ENCODE data around the gene IFI27. TPM values are rescaled to one million over a fixed set of nuclear protein-coding genes. Genes with fewer than 3 reads are reported as not detected.

Gene IFI27
- total and polyA plus RNA-seq, 2 experiments from 2014 or later, result 1.8 to 6.7 TPM

GRCh38 chr14:94126800-94127199 lies 16.3 kb downstream of the IFI27 start:
- no peak overlapping the region for H3K27ac ChIP-seq
- H3K9me3 ChIP-seq (ENCODE audit: low read depth), result no peaks in the 10 kb centered on the region
- H3K79me2 ChIP-seq, result no peaks in the 10 kb centered on the region
- no peak for DNase-seq (ENCODE audit: low spot score)
- no peak overlapping the region for H3K4me3 ChIP-seq
- H3K9me2 ChIP-seq (replicated peaks; ENCODE audit: insufficient read depth), result no peaks in the 10 kb centered on the region
- H4K20me1 ChIP-seq (ENCODE audit: insufficient read depth, poor library complexity, severe bottlenecking), result no peaks in the 10 kb centered on the region
- H3K4me2 ChIP-seq, result no peak overlapping the region
- no peak for TF ChIP-seq EZH2phosphoT487 (IDR thresholded peaks at IDR 0.05; ENCODE audit: low read depth, severe bottlenecking, unreplicated experiment)
- no peak for TF ChIP-seq EZH2 (IDR thresholded peaks at IDR 0.05; ENCODE audit: borderline replicate concordance)
- no peak for TF ChIP-seq CTCF (IDR thresholded peaks at IDR 0.05; ENCODE audit: poor library complexity)
- WGBS (ENCODE audit: low lambda C conversion rate, missing lambda C conversion rate), result 84% methylated on average over 5 of the region's 5 CpGs
- no peaks in the 10 kb centered on the region for H3K4me1 ChIP-seq (ENCODE audit: insufficient read depth)
- H3K27me3 ChIP-seq, result no peaks in the 10 kb centered on the region
- no peaks in the 10 kb centered on the region for H3K36me3 ChIP-seq (replicated peaks; ENCODE audit: insufficient read depth, low read depth)
- no peak overlapping the region for H2AFZ ChIP-seq

GRCh38 chr14:94127330-94127729 lies 16.8 kb downstream of the IFI27 start:
- TF ChIP-seq CTCF (IDR thresholded peaks at IDR 0.05; ENCODE audit: poor library complexity) (no peak), EZH2 (IDR thresholded peaks at IDR 0.05; ENCODE audit: borderline replicate concordance) (no peak), EZH2phosphoT487 (IDR thresholded peaks at IDR 0.05; ENCODE audit: low read depth, severe bottlenecking, unreplicated experiment) (no peak)
- no peak overlapping the region for H3K4me3 ChIP-seq
- H3K79me2 ChIP-seq, result no peaks in the 10 kb centered on the region
- H3K36me3 ChIP-seq (replicated peaks; ENCODE audit: insufficient read depth, low read depth), result no peaks in the 10 kb centered on the region
- DNase-seq (ENCODE audit: low spot score), result no peak
- no peak overlapping the region for H3K27ac ChIP-seq
- H2AFZ ChIP-seq, result no peak overlapping the region
- H3K9me2 ChIP-seq (replicated peaks; ENCODE audit: insufficient read depth), result no peaks in the 10 kb centered on the region
- H3K4me1 ChIP-seq (ENCODE audit: insufficient read depth), result no peaks in the 10 kb centered on the region
- H4K20me1 ChIP-seq (ENCODE audit: insufficient read depth, poor library complexity, severe bottlenecking), result no peaks in the 10 kb centered on the region
- 91% methylated on average over 6 of the region's 6 CpGs for WGBS (ENCODE audit: low lambda C conversion rate, missing lambda C conversion rate)
- no peaks in the 10 kb centered on the region for H3K27me3 ChIP-seq
- no peak overlapping the region for H3K4me2 ChIP-seq
- H3K9me3 ChIP-seq (ENCODE audit: low read depth), result no peaks in the 10 kb centered on the region

- WGBS (ENCODE audit: low lambda C conversion rate, missing lambda C conversion rate), result 92% methylated on average over 14 of the region's 14 CpGs
- Histone ChIP-seq H3K79me2 (no peaks in the 10 kb centered on the region), H3K36me3 (replicated peaks; ENCODE audit: insufficient read depth, low read depth) (no peaks in the 10 kb centered on the region), H3K4me3 (no peak overlapping the region), H4K20me1 (ENCODE audit: insufficient read depth, poor library complexity, severe bottlenecking) (no peaks in the 10 kb centered on the region), H3K27ac (no peak overlapping the region), H2AFZ (no peak overlapping the region), H3K4me2 (peak overlapping the region; percentile 85), H3K9me2 (replicated peaks; ENCODE audit: insufficient read depth) (no peaks in the 10 kb centered on the region), H3K9me3 (ENCODE audit: low read depth) (no peaks in the 10 kb centered on the region), H3K4me1 (ENCODE audit: insufficient read depth) (no peaks in the 10 kb centered on the region), H3K27me3 (no peaks in the 10 kb centered on the region)
- TF ChIP-seq CTCF (IDR thresholded peaks at IDR 0.05; ENCODE audit: poor library complexity) (no peak), EZH2phosphoT487 (IDR thresholded peaks at IDR 0.05; ENCODE audit: low read depth, severe bottlenecking, unreplicated experiment) (no peak), EZH2 (IDR thresholded peaks at IDR 0.05; ENCODE audit: borderline replicate concordance) (no peak)
- DNase-seq (ENCODE audit: low spot score), result no peak
Measured at GRCh38 chr14:94128216-94128839, 17.8 kb downstream of the IFI27 start.

Measured in hepatocyte (in vitro differentiated cells).